Measurements from ENCODE around the gene CPSF7. TPM values are rescaled to one million over a fixed set of nuclear protein-coding genes. Genes with fewer than 3 reads are reported as not detected.

Gene CPSF7
- total RNA-seq, 1 donor from 2014 or later, result 63.2 TPM

DNA sequence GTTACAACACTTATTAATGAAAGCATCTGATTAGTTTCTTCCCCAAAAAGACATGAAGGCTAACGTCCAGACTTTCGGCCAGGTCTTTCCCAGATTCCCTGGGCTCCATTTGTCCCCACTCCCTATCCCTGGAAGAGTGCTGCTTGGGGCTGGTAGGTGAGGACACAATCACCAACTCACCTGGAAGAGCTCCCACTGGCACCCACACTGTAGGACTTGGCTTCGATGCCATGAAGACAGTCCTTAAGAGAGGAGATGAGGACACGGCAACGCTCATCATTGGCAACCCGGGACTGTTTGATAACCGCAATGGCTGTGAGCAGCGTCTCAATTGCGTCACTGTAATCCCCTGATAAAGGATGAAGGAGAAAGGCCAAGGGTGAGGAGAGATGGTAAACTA, 18.2 kb downstream of the CPSF7 start:
- H3K36me3 Mint-ChIP-seq (ENCODE audit: low read depth, unreplicated experiment), result peaks cover 24% of the 10 kb centered on the region
- no peaks in the 10 kb centered on the region for H3K4me1 Mint-ChIP-seq (ENCODE audit: low read depth, unreplicated experiment)
- Histone ChIP-seq H4K20me1 (ENCODE audit: insufficient read depth, low read length) (peaks cover 43% of the 10 kb centered on the region), H3K9me3 (ENCODE audit: insufficient read depth, low read depth, low read length) (no peaks in the 10 kb centered on the region), H3K27me3 (ENCODE audit: insufficient read depth, low read length) (no peaks in the 10 kb centered on the region), H3K27ac (ENCODE audit: low read depth, low read length) (no peak overlapping the region), H2AFZ (ENCODE audit: low read depth, low read length) (no peak overlapping the region), H3K4me3 (ENCODE audit: insufficient read depth, low read depth, low read length) (no peak overlapping the region), H3K9ac (ENCODE audit: low read length) (no peak overlapping the region), H3K36me3 (ENCODE audit: insufficient read depth, low read length) (peaks cover 76% of the 10 kb centered on the region), H3K79me2 (ENCODE audit: insufficient read depth, low read length) (peaks cover 3% of the 10 kb centered on the region), H3K4me2 (ENCODE audit: low read length) (no peak overlapping the region), H3K4me1 (ENCODE audit: insufficient read depth, low read length) (no peaks in the 10 kb centered on the region)
- H3K9me3 Mint-ChIP-seq (ENCODE audit: unreplicated experiment), result no peaks in the 10 kb centered on the region
- no peak overlapping the region for H3K4me3 Mint-ChIP-seq (ENCODE audit: unreplicated experiment)
- DNase-seq (ENCODE audit: low read depth) (no peak), FAIRE-seq (no peak)
- H3K27me3 Mint-ChIP-seq (ENCODE audit: low read depth, unreplicated experiment), result no peaks in the 10 kb centered on the region
- no peak for TF ChIP-seq CTCF (IDR thresholded peaks at IDR 0.05; ENCODE audit: insufficient read depth, low read depth, low read length)
- no peak for TF ChIP-seq EZH2 (IDR thresholded peaks at IDR 0.05; ENCODE audit: insufficient read depth, low read length)
- H3K27ac Mint-ChIP-seq (ENCODE audit: unreplicated experiment), result no peak overlapping the region

GRCh38 chr11:61406991-61407728, 22.6 kb downstream of the CPSF7 start:
- Histone ChIP-seq H3K9me3 (ENCODE audit: insufficient read depth, low read depth, low read length) (no peaks in the 10 kb centered on the region), H3K27ac (ENCODE audit: low read depth, low read length) (no peak overlapping the region), H3K4me3 (ENCODE audit: insufficient read depth, low read depth, low read length) (no peak overlapping the region), H2AFZ (ENCODE audit: low read depth, low read length) (no peak overlapping the region), H3K79me2 (ENCODE audit: insufficient read depth, low read length) (peaks cover 7% of the 10 kb centered on the region), H3K4me1 (ENCODE audit: insufficient read depth, low read length) (peaks cover 3% of the 10 kb centered on the region), H3K9ac (ENCODE audit: low read length) (no peak overlapping the region), H3K4me2 (ENCODE audit: low read length) (no peak overlapping the region), H4K20me1 (ENCODE audit: insufficient read depth, low read length) (peaks cover 52% of the 10 kb centered on the region), H3K27me3 (ENCODE audit: insufficient read depth, low read length) (no peaks in the 10 kb centered on the region), H3K36me3 (ENCODE audit: insufficient read depth, low read length) (peaks cover 74% of the 10 kb centered on the region)
- TF ChIP-seq CTCF (IDR thresholded peaks at IDR 0.05; ENCODE audit: insufficient read depth, low read depth, low read length) (no peak), EZH2 (IDR thresholded peaks at IDR 0.05; ENCODE audit: insufficient read depth, low read length) (no peak)
- no peak for DNase-seq (ENCODE audit: low read depth)
- peaks cover 16% of the 10 kb centered on the region for H3K36me3 Mint-ChIP-seq (ENCODE audit: low read depth, unreplicated experiment)
- no peak overlapping the region for H3K4me3 Mint-ChIP-seq (ENCODE audit: unreplicated experiment)
- peaks cover 26% of the 10 kb centered on the region for H3K4me1 Mint-ChIP-seq (ENCODE audit: low read depth, unreplicated experiment)
- H3K27me3 Mint-ChIP-seq (ENCODE audit: low read depth, unreplicated experiment), result no peaks in the 10 kb centered on the region
- no peak for FAIRE-seq
- no peaks in the 10 kb centered on the region for H3K9me3 Mint-ChIP-seq (ENCODE audit: unreplicated experiment)
- H3K27ac Mint-ChIP-seq (ENCODE audit: unreplicated experiment), result peak overlapping the region; percentile 7

DNA sequence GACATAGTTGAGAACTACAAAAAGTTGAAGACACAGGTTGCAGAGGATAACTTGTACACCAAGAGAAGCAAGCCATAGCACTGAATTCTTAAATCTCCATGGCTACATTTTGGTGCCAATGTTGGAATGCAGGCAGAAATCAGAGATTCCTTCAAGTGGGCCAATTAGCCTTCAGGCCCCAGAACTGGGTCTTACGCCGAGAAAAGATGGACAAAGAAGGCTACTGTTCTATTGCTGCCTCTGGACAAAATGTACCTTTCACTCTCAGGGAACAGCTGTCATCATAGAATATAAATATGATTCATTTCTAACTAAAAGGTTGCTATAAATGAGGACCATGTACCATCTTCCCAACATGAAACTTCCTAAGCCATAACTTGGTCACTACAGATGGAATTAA, 23.7 kb downstream of the CPSF7 start:
- H3K4me3 Mint-ChIP-seq (ENCODE audit: unreplicated experiment), result no peak overlapping the region
- H3K27ac Mint-ChIP-seq (ENCODE audit: unreplicated experiment), result peak overlapping the region; percentile 90
- H2AFZ ChIP-seq (ENCODE audit: low read depth, low read length), result no peak overlapping the region
- H3K27me3 ChIP-seq (ENCODE audit: insufficient read depth, low read length), result no peaks in the 10 kb centered on the region
- no peaks in the 10 kb centered on the region for H3K9me3 ChIP-seq (ENCODE audit: insufficient read depth, low read depth, low read length)
- no peak overlapping the region for H3K27ac ChIP-seq (ENCODE audit: low read depth, low read length)
- H3K4me1 ChIP-seq (ENCODE audit: insufficient read depth, low read length), result peaks cover 3% of the 10 kb centered on the region
- no peak overlapping the region for H3K9ac ChIP-seq (ENCODE audit: low read length)
- no peak overlapping the region for H3K4me3 ChIP-seq (ENCODE audit: insufficient read depth, low read depth, low read length)
- DNase-seq (ENCODE audit: low read depth) (no peak), FAIRE-seq (no peak)
- H3K4me1 Mint-ChIP-seq (ENCODE audit: low read depth, unreplicated experiment), result peaks cover 26% of the 10 kb centered on the region
- H3K36me3 Mint-ChIP-seq (ENCODE audit: low read depth, unreplicated experiment), result peaks cover 12% of the 10 kb centered on the region
- peaks cover 47% of the 10 kb centered on the region for H4K20me1 ChIP-seq (ENCODE audit: insufficient read depth, low read length)
- peaks cover 69% of the 10 kb centered on the region for H3K36me3 ChIP-seq (ENCODE audit: insufficient read depth, low read length)
- H3K27me3 Mint-ChIP-seq (ENCODE audit: low read depth, unreplicated experiment), result no peaks in the 10 kb centered on the region
- TF ChIP-seq CTCF (IDR thresholded peaks at IDR 0.05; ENCODE audit: insufficient read depth, low read depth, low read length) (no peak), EZH2 (IDR thresholded peaks at IDR 0.05; ENCODE audit: insufficient read depth, low read length) (no peak)
- H3K9me3 Mint-ChIP-seq (ENCODE audit: unreplicated experiment), result no peaks in the 10 kb centered on the region
- H3K4me2 ChIP-seq (ENCODE audit: low read length), result no peak overlapping the region
- H3K79me2 ChIP-seq (ENCODE audit: insufficient read depth, low read length), result peaks cover 4% of the 10 kb centered on the region

Measured in astrocyte (in vitro differentiated cells and primary cell).